ENCODE data around the gene STRN4. TPM values are rescaled to one million over a fixed set of nuclear protein-coding genes. Genes with fewer than 3 reads are reported as not detected.
A peak's percentile ranks its signal among the peaks of the same experiment; 100 is the strongest.

Gene STRN4
- total RNA-seq, 1 experiment from 2014 or later: 151 TPM

DNA sequence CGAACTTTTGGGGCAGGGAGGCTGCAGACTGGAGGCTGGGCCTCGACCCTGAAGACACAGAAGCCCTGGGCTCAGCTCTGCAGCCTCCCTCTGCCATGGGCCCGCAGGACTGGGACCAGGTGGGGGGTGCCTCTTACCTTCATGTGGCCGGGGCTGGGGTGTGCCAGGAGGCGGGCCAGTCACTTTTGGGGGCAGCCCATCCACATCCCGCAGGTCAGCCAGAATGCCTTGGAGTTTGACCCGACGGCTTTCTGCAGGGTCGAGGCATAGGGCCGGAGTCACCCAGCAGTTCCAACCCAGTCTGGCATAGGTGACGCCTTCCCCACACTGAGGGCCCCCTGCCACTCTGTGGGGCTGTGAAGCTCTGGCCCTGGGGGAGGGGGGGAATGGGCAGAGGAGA is 18.5 kb downstream of the STRN4 start:
- intact Hi-C loops (cut with micrococcal nuclease; ENCODE audit: unreplicated experiment): no loop called here
- Mint-ChIP-seq H3K27ac (ENCODE audit: unreplicated experiment) (peak overlapping the region; percentile 8), H3K36me3 (ENCODE audit: insufficient read depth, unreplicated experiment) (peaks cover 75% of the 10 kb centered on the region), H3K4me3 (ENCODE audit: low read depth, unreplicated experiment) (no peak overlapping the region), H3K9me3 (ENCODE audit: low read depth, unreplicated experiment) (no peaks in the 10 kb centered on the region), H3K27me3 (ENCODE audit: unreplicated experiment) (no peaks in the 10 kb centered on the region), H3K4me1 (ENCODE audit: low read depth, unreplicated experiment) (peaks cover 41% of the 10 kb centered on the region)
- no TSS peak for BruUV-seq (replicated peaks)
- DNase-seq: no peak
- TF ChIP-seq, protein P1, sequence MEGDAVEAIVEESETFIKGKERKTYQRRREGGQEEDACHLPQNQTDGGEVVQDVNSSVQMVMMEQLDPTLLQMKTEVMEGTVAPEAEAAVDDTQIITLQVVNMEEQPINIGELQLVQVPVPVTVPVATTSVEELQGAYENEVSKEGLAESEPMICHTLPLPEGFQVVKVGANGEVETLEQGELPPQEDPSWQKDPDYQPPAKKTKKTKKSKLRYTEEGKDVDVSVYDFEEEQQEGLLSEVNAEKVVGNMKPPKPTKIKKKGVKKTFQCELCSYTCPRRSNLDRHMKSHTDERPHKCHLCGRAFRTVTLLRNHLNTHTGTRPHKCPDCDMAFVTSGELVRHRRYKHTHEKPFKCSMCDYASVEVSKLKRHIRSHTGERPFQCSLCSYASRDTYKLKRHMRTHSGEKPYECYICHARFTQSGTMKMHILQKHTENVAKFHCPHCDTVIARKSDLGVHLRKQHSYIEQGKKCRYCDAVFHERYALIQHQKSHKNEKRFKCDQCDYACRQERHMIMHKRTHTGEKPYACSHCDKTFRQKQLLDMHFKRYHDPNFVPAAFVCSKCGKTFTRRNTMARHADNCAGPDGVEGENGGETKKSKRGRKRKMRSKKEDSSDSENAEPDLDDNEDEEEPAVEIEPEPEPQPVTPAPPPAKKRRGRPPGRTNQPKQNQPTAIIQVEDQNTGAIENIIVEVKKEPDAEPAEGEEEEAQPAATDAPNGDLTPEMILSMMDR (IDR thresholded peaks at IDR 0.05; ENCODE audit: unreplicated experiment): no peak
- CTCF ChIA-PET: no interaction called here

DNA sequence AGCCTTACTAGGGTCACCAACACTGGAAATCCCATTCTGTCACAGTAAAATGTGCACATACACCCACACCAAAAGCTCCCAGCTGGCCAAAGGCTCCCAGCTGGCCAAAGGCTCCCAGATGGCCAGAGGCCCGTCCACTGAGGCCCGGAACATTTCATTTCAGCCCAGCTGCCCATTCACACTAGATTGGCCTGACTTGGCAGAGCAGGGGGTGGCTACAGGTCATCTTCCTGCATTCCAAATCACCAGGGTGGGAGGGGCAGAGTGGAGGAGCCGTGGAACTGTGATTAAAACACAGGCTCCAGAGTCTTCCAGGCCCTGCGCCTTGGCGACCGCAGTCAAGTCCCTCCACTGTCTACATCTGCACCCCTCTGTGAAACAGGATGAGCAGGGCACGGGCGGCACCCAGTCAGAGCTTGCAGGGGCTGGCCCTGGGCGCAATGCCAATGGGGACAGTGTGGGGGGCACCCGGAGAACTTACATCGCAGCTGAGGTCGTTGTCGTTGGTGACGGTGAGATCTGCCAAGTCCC is 19.2 kb downstream of the STRN4 start:
- CTCF ChIA-PET: interaction anchor here (0.8 kb wide), 1 partner anchor 9 kb away, joined by 5 read pairs; no protein-coding TSS in a partner anchor
- TF ChIP-seq, protein P1 (IDR thresholded peaks at IDR 0.05; ENCODE audit: unreplicated experiment): no peak

DNA sequence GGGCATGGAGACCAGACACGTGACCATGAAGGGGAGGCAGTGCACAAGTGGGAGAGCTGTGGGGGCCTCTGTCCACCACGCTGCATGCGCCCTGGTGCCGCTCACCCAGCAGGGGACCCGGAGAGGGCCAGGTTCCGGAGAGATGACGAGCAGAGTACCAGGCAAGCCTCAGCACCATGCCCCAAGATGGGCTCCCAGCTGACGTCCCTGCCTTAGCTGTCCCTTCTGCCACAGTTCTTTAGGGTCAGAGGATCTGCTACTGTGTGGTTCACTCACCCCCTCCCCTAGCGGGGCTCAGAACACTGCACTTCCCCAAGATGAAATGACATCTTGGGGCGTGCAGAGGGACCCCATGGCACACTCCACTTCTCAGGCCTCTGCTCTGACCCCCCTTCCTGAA is 19.7 kb downstream of the STRN4 start:
- DNase-seq: no peak
- Mint-ChIP-seq H3K4me3 (ENCODE audit: low read depth, unreplicated experiment) (no peak overlapping the region), H3K9me3 (ENCODE audit: low read depth, unreplicated experiment) (no peaks in the 10 kb centered on the region), H3K27ac (ENCODE audit: unreplicated experiment) (peak overlapping the region; percentile 64), H3K27me3 (ENCODE audit: unreplicated experiment) (no peaks in the 10 kb centered on the region), H3K36me3 (ENCODE audit: insufficient read depth, unreplicated experiment) (peaks cover 76% of the 10 kb centered on the region), H3K4me1 (ENCODE audit: low read depth, unreplicated experiment) (peaks cover 29% of the 10 kb centered on the region)
- CTCF ChIA-PET: interaction anchor here (0.8 kb wide), 1 partner anchor 8 kb away, joined by 5 read pairs; no protein-coding TSS in a partner anchor
- intact Hi-C loops (cut with micrococcal nuclease; ENCODE audit: unreplicated experiment): no loop called here
- TF ChIP-seq, protein P1 (IDR thresholded peaks at IDR 0.05; ENCODE audit: unreplicated experiment): no peak
- BruUV-seq (replicated peaks): no TSS peak

More for the DNA sequence above, 19.2 kb downstream of the STRN4 start:
- Mint-ChIP-seq H3K9me3 (ENCODE audit: low read depth, unreplicated experiment) (no peaks in the 10 kb centered on the region), H3K27me3 (ENCODE audit: unreplicated experiment) (no peaks in the 10 kb centered on the region), H3K27ac (ENCODE audit: unreplicated experiment) (peak overlapping the region; percentile 8), H3K36me3 (ENCODE audit: insufficient read depth, unreplicated experiment) (peaks cover 77% of the 10 kb centered on the region), H3K4me3 (ENCODE audit: low read depth, unreplicated experiment) (peak overlapping the region; percentile 26), H3K4me1 (ENCODE audit: low read depth, unreplicated experiment) (peaks cover 34% of the 10 kb centered on the region)
- DNase-seq: no peak
- intact Hi-C loops (cut with micrococcal nuclease; ENCODE audit: unreplicated experiment): no loop called here
- BruUV-seq (replicated peaks): no TSS peak

- BruUV-seq (replicated peaks): no TSS peak
- intact Hi-C loops (cut with micrococcal nuclease; ENCODE audit: unreplicated experiment): no loop called here
- H3K4me3 Mint-ChIP-seq (ENCODE audit: low read depth, unreplicated experiment): no peak overlapping the region
These were observed 20.3 kb downstream of the STRN4 start for GRCh38 chr19:46725859-46726393.

More at GRCh38 chr19:46725859-46726393, 20.3 kb downstream of the STRN4 start:
- no peak for DNase-seq
- TF ChIP-seq, protein P1 (IDR thresholded peaks at IDR 0.05; ENCODE audit: unreplicated experiment): no peak
- Mint-ChIP-seq H3K27me3 (ENCODE audit: unreplicated experiment) (no peaks in the 10 kb centered on the region), H3K36me3 (ENCODE audit: insufficient read depth, unreplicated experiment) (peaks cover 77% of the 10 kb centered on the region), H3K27ac (ENCODE audit: unreplicated experiment) (peak overlapping the region; percentile 64), H3K4me1 (ENCODE audit: low read depth, unreplicated experiment) (peaks cover 23% of the 10 kb centered on the region), H3K9me3 (ENCODE audit: low read depth, unreplicated experiment) (no peaks in the 10 kb centered on the region)
- CTCF ChIA-PET: interaction anchor here (0.8 kb wide), 1 partner anchor 8 kb away, joined by 5 read pairs; no protein-coding TSS in a partner anchor
